ENCODE results near the gene NXPE4. TPM values are rescaled to one million over a fixed set of nuclear protein-coding genes. Genes with fewer than 3 reads are reported as not detected.
"Not testable (repeated sequence)": the region's sequence is repeated elsewhere in the genome, so short reads cannot be mapped to it uniquely, and the experiment has no call there.

The NXPE4 gene
- total RNA-seq, 1 experiment from 2014 or later = not detected

DNA sequence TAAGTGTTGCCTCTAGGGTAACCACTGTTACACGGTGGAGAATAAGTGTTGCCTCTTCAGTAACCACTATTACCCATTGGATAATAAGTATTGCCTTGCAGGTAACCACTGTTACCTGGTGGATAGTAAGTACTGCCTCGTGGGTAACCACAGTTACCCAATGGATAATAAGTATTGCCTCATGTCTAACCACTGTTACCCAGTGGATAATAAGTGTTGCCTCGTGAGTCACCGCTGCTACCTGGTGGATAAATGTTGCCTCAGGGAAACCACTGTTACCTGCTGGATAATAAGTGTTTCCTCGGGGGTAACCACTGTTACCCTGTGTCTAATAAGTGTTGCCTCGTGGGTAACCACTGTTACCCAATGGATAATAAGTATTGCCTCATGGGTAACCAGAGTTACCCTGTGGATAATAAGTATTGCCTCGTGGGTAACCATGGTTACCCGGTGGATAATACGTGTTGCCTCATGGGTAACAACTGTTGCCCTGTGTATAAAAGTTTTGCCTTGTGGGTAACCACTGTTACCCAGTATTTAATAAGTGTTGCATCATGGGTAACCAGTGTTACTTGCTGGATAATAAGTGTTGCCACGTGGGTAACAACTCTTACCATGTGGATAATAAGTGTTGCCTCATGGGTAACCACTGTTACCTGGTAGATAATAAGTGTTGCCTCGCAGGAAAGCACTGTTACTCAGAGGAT, 12.3 kb upstream of the NXPE4 start:
- Histone ChIP-seq H3K9me3 (peaks cover 27% of the 10 kb centered on the region), H3K36me3 (ENCODE audit: control insufficient read depth, insufficient read depth, low read length) (no peaks in the 10 kb centered on the region), H3K4me3 (ENCODE audit: low read depth, low read length) (no peak overlapping the region), H3K4me1 (no peaks in the 10 kb centered on the region), H3K27me3 (replicated peaks; ENCODE audit: control insufficient read depth, insufficient read depth, low read length) (no peaks in the 10 kb centered on the region)
- H3K36me3 Mint-ChIP-seq (ENCODE audit: insufficient read depth, unreplicated experiment) = no peaks in the 10 kb centered on the region
- H3K4me1 Mint-ChIP-seq (ENCODE audit: low read depth, unreplicated experiment) = no peaks in the 10 kb centered on the region
- TF ChIP-seq CTCF (IDR thresholded peaks at IDR 0.05; ENCODE audit: insufficient read depth in 1 of 2, low read depth in 1 of 2, low read length in 1 of 2, severe bottlenecking in 1 of 2, unreplicated experiment in 1 of 2) = no peak
- no peaks in the 10 kb centered on the region for H3K9me3 Mint-ChIP-seq (ENCODE audit: unreplicated experiment)
- no peak for DNase-seq
- intact Hi-C loops (cut with micrococcal nuclease; ENCODE audit: unreplicated experiment) = loop anchor here (5.0 kb wide), 1 partner anchor 266 kb away; no protein-coding TSS in a partner anchor
- ChIA-PET POLR2A (no interaction called here), CTCF (no interaction called here)
- BruUV-seq (replicated peaks) = no TSS peak
- H3K27ac Mint-ChIP-seq (ENCODE audit: unreplicated experiment) = no peak overlapping the region
- H3K27me3 Mint-ChIP-seq (ENCODE audit: insufficient read depth, unreplicated experiment) = no peaks in the 10 kb centered on the region
- no peak overlapping the region for H3K4me3 Mint-ChIP-seq (ENCODE audit: unreplicated experiment)

DNA sequence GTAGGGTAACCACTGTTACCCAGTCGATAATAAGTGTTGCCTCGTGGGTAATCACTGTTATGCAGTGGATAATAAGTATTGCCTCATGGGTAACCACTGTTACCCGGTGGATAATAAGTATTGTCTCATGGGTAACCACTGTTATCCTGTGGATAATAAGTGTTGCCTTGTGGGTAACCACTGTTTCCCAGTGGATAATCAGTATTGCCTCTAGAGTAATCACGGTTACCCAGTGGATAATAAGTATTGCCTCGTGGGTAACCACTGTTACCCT, 11.2 kb upstream of the NXPE4 start:
- H3K4me1 ChIP-seq; H3K27me3 ChIP-seq (replicated peaks; ENCODE audit: control insufficient read depth, insufficient read depth, low read length); H3K36me3 ChIP-seq (ENCODE audit: control insufficient read depth, insufficient read depth, low read length); H3K27me3 Mint-ChIP-seq (ENCODE audit: insufficient read depth, unreplicated experiment); H3K27ac Mint-ChIP-seq (ENCODE audit: unreplicated experiment); H3K9me3 Mint-ChIP-seq (ENCODE audit: unreplicated experiment); DNase-seq; H3K4me3 Mint-ChIP-seq (ENCODE audit: unreplicated experiment); H3K4me1 Mint-ChIP-seq (ENCODE audit: low read depth, unreplicated experiment); H3K4me3 ChIP-seq (ENCODE audit: low read depth, low read length); POLR2A ChIA-PET; H3K36me3 Mint-ChIP-seq (ENCODE audit: insufficient read depth, unreplicated experiment); CTCF ChIA-PET; BruUV-seq (replicated peaks): not testable (repeated sequence)
- H3K9me3 ChIP-seq = peaks cover 30% of the 10 kb centered on the region; the same call in 1 of the 2 replicates
- intact Hi-C loops (cut with micrococcal nuclease; ENCODE audit: unreplicated experiment) = loop anchor here (5.0 kb wide), 1 partner anchor 264 kb away; no protein-coding TSS in a partner anchor

GRCh38 chr11:114606003-114606801, 10.6 kb upstream of the NXPE4 start:
- Histone ChIP-seq H3K4me3 (ENCODE audit: low read depth, low read length) (no peak overlapping the region), H3K27me3 (replicated peaks; ENCODE audit: control insufficient read depth, insufficient read depth, low read length) (no peaks in the 10 kb centered on the region), H3K4me1 (no peaks in the 10 kb centered on the region), H3K9me3 (peaks cover 30% of the 10 kb centered on the region; the same call in 1 of the 2 replicates), H3K36me3 (ENCODE audit: control insufficient read depth, insufficient read depth, low read length) (no peaks in the 10 kb centered on the region)
- intact Hi-C loops (cut with micrococcal nuclease; ENCODE audit: unreplicated experiment) = loop anchor here (5.0 kb wide), 1 partner anchor 264 kb away; no protein-coding TSS in a partner anchor
- no peaks in the 10 kb centered on the region for H3K27me3 Mint-ChIP-seq (ENCODE audit: insufficient read depth, unreplicated experiment)
- ChIA-PET CTCF (no interaction called here), POLR2A (no interaction called here)
- no peaks in the 10 kb centered on the region for H3K36me3 Mint-ChIP-seq (ENCODE audit: insufficient read depth, unreplicated experiment)
- no peaks in the 10 kb centered on the region for H3K9me3 Mint-ChIP-seq (ENCODE audit: unreplicated experiment)
- H3K4me1 Mint-ChIP-seq (ENCODE audit: low read depth, unreplicated experiment) = no peaks in the 10 kb centered on the region
- no peak for DNase-seq
- no peak overlapping the region for H3K27ac Mint-ChIP-seq (ENCODE audit: unreplicated experiment)
- TF ChIP-seq CTCF (IDR thresholded peaks at IDR 0.05; ENCODE audit: insufficient read depth in 1 of 2, low read depth in 1 of 2, low read length in 1 of 2, severe bottlenecking in 1 of 2, unreplicated experiment in 1 of 2) = no peak
- no peak overlapping the region for H3K4me3 Mint-ChIP-seq (ENCODE audit: unreplicated experiment)
- no TSS peak for BruUV-seq (replicated peaks)

Data from Caco-2 (cell line).